GM21390 (cell line): ENCODE data around the gene SNED1.

Source experiments
- ATAC-seq: cut with Tn5 transposase; IDR thresholded peaks from one replicate; pipeline ENCODE4 v1.9.1; 2021; ENCODE audit not compliant: unreplicated experiment

Gene SNED1

GRCh38 chr2:241142063-241142462 is 143.6 kb downstream of the SNED1 start:
- ATAC-seq: no peak

- ATAC-seq: no peak
Measured at GRCh38 chr2:241142593-241142992, 144.2 kb downstream of the SNED1 start.
